Stimulated activated CD8-positive, alpha-beta memory T cell treated with anti-CD3 and anti-CD28 coated beads, Interleukin-15, amount 100 ng/mL, for 1 hour (primary cell): Measurements from ENCODE around the gene TTYH3.
"Not testable (repeated sequence)": the region's sequence is repeated elsewhere in the genome, so short reads cannot be mapped to it uniquely, and the experiment has no call there.

Experiments
- DNase-seq: peaks from one replicate; pipeline ENCODE4 v3.0.0-alpha.2; 2020; ENCODE audit warnings: low read depth

The TTYH3 gene

GRCh38 chr7:2688409-2689342, 56.9 kb downstream of the TTYH3 start:
- no peak for DNase-seq

- DNase-seq: no peak
Observed at GRCh38 chr7:2689343-2689847, 57.6 kb downstream of the TTYH3 start.

GRCh38 chr7:2689951-2690705, 58.3 kb downstream of the TTYH3 start:
- no peak for DNase-seq

GRCh38 chr7:2691011-2691707, 59.4 kb downstream of the TTYH3 start:
- no peak for DNase-seq

- not testable (repeated sequence) for DNase-seq
Observed at GRCh38 chr7:2691932-2692439, 60.2 kb downstream of the TTYH3 start.

- no peak for DNase-seq
Observed at GRCh38 chr7:2692543-2692942, 60.8 kb downstream of the TTYH3 start.

- not testable (repeated sequence) for DNase-seq
Observed at GRCh38 chr7:2693420-2694121, 61.8 kb downstream of the TTYH3 start.

- DNase-seq: not testable (repeated sequence)
Observed at GRCh38 chr7:2694122-2694436, 62.3 kb downstream of the TTYH3 start.

GRCh38 chr7:2698581-2699288, 66.9 kb downstream of the TTYH3 start:
- no peak for DNase-seq

- DNase-seq: no peak
Observed at GRCh38 chr7:2699289-2699620, 67.5 kb downstream of the TTYH3 start.

- no peak for DNase-seq
Observed at GRCh38 chr7:2700141-2700850, 68.5 kb downstream of the TTYH3 start.

GRCh38 chr7:2701424-2701823, 69.6 kb downstream of the TTYH3 start:
- DNase-seq: no peak

- no peak for DNase-seq
Observed at GRCh38 chr7:2701832-2702593, 70.2 kb downstream of the TTYH3 start.

- no peak for DNase-seq
Observed at GRCh38 chr7:2702594-2702957, 70.8 kb downstream of the TTYH3 start.

- DNase-seq: no peak
Observed at GRCh38 chr7:2705371-2706096, 73.7 kb downstream of the TTYH3 start.

- no peak for DNase-seq
Observed at GRCh38 chr7:2706685-2707126, 74.9 kb downstream of the TTYH3 start.

- no peak for DNase-seq
Observed at GRCh38 chr7:2707481-2707880, 75.7 kb downstream of the TTYH3 start.

GRCh38 chr7:2708041-2708440, 76.3 kb downstream of the TTYH3 start:
- DNase-seq: no peak
